HG02870 (cell line): ENCODE results near the gene ALB.

Experiments used
- ATAC-seq: cut with Tn5 transposase; IDR thresholded peaks from one replicate; pipeline ENCODE4 v1.9.1; 2021; ENCODE audit warnings: mild to moderate bottlenecking, moderate library complexity; ENCODE audit not compliant: unreplicated experiment

ALB gene

GRCh38 chr4:73450398-73451004, 46.4 kb downstream of the ALB start:
- ATAC-seq: no peak

- ATAC-seq: no peak
Observed at GRCh38 chr4:73451404-73451803, 47.3 kb downstream of the ALB start.

GRCh38 chr4:73451981-73452747, 48.1 kb downstream of the ALB start:
- no peak for ATAC-seq

GRCh38 chr4:73452953-73453700, 49.0 kb downstream of the ALB start:
- ATAC-seq: no peak

- ATAC-seq: no peak
Observed at GRCh38 chr4:73453701-73454005, 49.6 kb downstream of the ALB start.

GRCh38 chr4:73454920-73455319, 50.8 kb downstream of the ALB start:
- ATAC-seq: no peak

DNA sequence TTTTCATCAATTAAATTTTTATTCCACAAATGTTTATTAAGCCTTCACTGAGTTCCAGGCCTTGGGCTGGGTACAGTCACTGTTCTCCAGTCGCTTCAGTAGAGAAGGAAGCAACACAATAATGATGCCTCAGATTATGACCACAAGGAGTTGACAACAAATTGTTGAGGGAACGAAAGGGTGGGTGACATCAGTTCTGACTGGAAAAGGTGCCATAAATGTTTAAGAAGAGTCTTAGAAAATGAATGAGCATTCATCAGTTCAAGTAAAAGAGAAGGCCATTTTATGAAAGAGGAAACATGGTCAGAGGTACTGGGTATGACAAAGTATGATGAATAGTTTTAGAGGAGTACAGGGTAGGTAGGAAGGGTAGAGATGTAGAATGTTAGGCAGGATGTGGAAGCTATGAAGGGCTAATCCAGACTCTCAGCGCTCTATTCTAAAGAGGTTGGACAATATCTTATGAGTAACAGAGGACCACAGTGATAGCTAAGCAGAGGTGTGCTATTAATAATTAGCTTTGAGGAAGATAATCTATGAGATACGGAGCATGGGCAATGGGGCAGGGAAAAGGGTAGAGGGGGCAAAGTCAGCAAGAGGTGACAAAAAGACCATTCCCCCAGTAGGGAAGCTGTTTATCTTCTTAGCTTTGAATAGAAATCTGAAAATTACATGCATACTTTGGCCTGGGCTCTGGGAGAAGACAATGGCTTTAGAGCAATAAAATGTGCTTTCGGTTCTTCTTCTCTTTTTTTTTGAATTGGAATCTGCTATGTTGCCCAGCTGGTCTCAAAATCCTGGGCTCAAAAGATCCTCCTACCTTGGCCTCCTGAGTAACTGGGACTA, 52.3 kb downstream of the ALB start:
- no peak for ATAC-seq

DNA sequence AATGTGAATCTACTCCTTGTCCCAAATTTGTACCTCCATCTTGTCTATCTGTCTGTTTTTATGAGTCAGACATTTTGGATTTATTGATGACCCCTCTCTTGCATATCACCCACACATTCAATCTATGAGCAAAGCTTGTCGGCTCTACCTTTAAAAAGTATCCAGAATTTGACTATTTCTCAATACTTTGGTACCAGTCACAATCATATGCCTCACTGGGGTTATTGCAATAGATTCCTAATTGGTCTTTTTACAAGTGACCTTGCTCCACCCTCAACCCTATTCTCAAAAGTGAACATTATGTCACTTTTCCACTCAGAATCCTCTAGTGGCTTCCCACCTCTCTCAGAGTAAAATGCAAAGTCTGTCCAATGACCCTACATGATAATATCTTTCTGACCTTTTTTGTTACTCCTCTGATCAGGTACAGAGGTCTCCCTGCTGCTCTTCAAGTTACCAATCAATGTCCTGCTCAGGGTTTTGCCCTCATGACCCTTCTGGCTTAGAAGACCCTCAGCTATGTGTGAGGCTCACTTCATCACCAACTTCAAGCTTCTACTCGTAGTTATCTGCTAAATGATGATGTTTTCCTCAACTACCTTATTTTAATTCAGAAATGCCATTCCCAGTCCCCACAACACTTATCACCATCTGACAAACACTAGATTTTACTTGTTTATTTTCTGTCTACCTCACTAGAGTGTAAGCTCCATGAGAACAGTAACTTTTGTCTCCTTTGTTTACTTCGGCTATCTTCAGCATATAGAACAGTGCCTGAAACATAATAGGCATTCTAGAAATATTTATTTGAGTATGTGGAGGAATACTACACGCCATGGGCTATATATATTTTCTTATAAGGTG, 54.3 kb downstream of the ALB start:
- ATAC-seq: no peak

- no peak for ATAC-seq
Observed at GRCh38 chr4:73459048-73459421, 54.9 kb downstream of the ALB start.

- ATAC-seq: no peak
Observed at GRCh38 chr4:73460913-73461522, 56.9 kb downstream of the ALB start.

GRCh38 chr4:73468170-73468569, 64.1 kb downstream of the ALB start:
- ATAC-seq: no peak

DNA sequence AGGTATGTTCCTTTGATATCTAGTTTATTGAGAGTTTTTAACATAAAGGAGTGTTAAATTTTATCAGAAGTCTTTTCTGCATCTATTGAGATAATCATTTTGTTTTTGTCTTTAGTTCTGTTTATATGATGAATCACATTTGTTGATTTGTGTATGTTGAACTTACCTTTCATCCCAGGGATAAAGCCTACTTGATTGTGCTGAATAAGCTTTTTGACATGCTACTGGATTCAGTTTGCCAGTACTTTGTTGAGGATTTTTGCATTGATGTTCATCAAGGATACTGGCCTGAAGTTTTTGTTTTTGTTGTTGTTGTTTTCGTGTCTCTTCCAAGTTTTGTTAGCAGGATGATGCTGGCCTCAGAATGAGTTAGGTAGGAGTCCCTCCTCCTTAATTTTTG, 66.6 kb downstream of the ALB start:
- no peak for ATAC-seq
